HG03039 (cell line): Measurements from ENCODE around the gene GTSE1.
A peak's percentile ranks its signal among the peaks of the same experiment; 100 is the strongest.
"Not testable (repeated sequence)": the region's sequence is repeated elsewhere in the genome, so short reads cannot be mapped to it uniquely, and the experiment has no call there.

Experiments used
- ATAC-seq: cut with Tn5 transposase; IDR thresholded peaks from one replicate; pipeline ENCODE4 v1.9.1; 2021; ENCODE audit warnings: mild to moderate bottlenecking, moderate library complexity; ENCODE audit not compliant: unreplicated experiment

Gene GTSE1, protein sequence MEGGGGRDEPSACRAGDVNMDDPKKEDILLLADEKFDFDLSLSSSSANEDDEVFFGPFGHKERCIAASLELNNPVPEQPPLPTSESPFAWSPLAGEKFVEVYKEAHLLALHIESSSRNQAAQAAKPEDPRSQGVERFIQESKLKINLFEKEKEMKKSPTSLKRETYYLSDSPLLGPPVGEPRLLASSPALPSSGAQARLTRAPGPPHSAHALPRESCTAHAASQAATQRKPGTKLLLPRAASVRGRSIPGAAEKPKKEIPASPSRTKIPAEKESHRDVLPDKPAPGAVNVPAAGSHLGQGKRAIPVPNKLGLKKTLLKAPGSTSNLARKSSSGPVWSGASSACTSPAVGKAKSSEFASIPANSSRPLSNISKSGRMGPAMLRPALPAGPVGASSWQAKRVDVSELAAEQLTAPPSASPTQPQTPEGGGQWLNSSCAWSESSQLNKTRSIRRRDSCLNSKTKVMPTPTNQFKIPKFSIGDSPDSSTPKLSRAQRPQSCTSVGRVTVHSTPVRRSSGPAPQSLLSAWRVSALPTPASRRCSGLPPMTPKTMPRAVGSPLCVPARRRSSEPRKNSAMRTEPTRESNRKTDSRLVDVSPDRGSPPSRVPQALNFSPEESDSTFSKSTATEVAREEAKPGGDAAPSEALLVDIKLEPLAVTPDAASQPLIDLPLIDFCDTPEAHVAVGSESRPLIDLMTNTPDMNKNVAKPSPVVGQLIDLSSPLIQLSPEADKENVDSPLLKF

DNA sequence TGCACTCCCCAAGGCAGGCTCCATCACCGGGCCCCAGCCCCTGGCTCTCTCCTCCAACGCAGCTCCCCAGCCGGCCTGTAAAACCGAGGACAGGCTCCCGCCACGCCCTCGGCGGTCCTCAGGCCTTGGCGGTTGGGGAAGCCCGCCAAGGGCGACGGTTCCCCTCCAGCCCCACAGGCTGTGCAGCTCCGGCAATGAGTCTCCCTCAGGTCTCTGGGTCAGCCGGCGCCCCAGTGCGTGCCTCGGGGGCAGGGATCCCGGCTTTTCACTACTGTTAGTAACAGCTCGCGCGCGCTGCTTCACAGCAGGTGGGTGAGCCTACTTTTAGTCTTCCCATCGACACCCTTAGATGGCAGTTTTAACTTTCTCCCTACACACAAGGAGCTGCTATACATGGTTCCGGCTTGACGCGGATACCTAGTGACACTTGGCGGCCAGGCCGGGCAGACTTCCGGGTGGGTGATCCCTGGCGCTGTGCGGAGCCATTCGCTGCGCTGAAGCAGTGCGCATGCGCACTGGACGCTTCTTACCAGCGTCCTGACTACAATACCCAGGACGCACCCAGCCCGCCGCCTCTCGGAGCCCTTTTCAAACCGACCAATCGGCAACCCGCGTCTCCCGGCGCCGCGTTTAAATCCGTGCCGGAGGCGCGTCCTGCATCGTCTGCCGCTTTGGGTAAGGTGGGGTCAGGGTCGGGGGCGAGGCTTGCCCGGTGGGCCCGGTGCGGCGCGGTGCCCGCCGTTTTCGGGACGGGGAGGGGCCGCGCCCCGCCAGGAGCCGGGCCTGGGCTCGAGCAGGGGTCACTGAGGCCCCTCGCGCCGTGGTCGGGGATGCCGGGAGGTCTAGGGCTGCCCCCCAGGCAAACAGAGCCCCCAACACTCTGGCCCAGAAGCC lies at the start of gene GTSE1:
Gene GTSE1, plus strand, starts transcription at position 614 of the 894 bp plus-strand sequence. CDS start 531 bp downstream, outside the sequence.
- peak; percentile 85 for ATAC-seq

DNA sequence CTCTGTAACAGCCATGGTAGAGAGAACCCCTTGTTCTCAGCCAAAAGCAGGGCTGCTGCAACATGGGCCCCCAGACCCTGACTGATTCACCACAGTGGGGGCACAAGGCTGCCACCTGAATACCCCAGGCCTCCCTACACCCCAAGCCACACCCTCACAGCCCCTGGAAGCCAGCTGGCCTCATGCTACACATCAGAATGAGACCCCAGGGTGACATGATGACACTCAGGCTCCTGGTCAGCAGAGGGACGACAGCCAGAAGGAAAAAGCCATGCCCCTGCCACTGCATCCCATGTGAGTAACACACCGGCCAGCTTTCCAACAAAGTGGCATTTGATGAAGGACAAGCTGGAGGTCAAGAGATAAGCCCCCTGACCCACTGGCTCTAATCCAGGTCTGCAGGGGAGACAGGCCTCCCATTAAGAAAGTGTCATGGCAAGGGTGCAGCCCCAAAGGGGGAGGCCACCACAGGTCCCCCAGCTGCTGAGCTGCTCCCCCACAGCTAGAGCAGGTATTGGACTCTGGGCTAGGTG lies 49.2 kb upstream of the GTSE1 start:
- no peak for ATAC-seq

DNA sequence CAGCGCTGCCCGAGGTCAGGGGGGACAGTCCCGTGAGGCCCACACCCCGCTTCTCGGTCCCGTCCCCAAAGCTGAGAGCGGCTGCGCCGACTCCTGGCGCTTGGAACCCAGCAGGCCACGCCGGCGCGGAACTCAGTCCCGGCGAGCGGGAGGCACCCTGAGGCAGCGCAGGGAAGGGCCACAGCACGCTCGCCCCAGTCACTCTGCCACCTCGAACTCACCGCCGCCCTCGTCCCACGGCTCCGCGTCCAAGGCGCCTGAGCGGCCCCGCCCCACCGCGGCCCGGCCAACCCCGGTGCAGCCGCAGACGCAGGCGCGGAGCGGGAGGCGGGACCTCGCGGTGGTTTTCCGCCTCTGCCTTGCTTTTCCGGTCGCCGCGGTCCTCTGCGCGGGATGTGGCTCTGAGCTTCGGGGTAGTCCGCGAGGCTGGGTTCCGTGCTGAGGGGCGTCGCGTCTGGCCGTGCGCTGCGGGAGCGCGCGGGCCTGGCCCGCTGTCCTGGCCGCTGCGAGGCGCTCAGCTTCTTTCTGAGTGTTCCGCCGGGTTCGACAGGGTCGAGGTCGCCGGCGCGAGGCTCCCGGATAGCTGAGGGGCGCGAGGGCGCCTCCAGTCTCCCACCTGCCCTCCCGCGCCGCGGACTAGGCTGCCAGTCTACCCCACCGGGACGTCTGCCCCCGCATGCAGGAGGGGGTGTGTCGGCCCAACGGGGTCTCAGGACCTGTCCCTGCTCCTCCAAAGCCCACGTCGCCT lies 46.5 kb upstream of the GTSE1 start, which contains the start of gene CDPF1:
Gene CDPF1, minus strand, starts transcription at position 259 of the 748 bp plus-strand sequence. CDS start 2,009 bp downstream, outside the sequence.
- peak; percentile 74 for ATAC-seq

DNA sequence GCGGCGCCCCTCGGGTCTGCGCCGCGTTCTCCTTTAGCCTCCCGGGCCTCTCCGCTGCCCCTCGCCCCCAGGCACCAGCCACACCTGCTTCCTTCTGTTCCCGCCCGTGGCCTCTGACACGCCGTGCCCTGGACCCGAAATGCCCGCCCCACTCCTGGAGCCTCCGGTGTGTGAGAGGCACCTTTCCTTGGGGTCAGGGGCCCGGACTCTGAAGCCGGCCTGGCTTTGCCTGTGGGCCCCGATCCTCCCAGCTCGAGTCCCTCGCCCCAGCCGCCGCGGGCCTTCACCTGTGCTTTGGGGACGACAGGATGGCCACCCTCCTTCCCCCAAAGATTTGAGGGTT lies 45.9 kb upstream of the GTSE1 start:
- ATAC-seq: no peak

DNA sequence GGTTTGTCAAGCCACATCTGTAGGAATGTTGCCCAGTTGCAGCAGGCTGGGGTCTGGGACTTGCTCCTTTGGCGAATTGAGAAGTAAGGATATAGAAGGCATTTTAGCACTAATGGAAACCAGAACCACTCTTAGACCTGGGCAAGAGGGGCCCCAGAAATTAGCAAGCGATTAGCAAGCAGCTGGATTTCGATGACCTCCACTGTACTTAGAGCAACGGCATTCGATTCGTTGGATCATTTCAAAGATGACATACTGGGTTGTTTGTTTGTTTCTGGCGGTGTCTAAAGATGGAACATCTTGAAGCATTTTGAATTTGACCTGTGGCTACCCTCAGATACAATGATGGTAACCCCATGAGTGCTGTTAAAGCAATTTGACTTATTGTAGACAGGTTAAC lies 45.4 kb upstream of the GTSE1 start:
- ATAC-seq: no peak

DNA sequence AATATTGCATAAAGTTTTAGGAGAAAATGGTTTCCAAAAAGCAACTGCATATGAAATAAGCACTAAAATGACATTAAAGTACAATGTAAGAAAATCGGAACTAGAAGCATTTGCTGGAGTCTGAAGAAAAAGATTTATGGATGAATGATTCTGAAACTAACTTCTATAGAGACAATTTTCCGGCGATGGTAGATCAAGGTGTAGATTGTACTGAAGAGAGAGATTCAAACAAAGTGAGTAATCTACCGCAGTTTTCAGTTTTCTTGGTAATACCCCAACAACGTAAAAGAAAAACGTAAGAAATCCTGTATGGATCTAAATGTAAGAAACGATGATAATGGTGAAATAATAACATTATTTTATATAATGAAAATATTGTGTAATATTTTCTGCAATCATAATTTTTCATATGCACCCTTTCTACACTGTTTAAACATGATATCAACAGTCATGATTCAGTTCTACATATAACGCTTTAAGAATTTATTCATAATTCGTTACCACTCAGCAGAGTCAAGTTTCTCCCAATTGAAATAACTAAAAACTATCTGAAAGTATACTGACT lies 44.8 kb upstream of the GTSE1 start:
- no peak for ATAC-seq

DNA sequence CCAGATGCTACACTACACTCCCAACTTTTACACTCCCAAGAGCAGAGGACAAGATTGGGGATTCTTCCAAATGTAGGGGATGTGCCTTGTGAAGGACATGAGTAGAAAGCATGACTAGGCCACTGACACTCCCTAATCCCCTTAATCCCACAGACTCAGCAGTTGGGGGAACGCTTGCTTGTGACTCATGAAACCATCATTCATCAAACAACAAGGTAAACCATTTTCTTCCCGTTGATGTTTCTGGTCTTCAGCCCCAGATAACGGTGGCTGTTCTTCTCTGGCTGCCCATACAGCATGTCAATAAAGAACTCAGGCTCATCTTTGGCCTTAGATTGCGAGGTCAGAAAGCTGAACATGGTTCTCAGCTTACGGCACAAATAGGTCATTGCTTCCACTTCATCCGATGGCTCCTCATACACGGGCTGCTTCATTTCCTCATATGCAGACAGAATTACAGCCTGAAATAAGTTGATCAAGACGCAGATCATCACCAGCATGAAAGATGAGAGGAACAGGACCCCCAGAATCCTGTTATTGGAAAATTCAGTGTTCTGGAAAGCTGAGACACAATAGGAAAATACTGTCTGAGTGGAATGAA lies 40.2 kb upstream of the GTSE1 start:
- ATAC-seq: no peak

DNA sequence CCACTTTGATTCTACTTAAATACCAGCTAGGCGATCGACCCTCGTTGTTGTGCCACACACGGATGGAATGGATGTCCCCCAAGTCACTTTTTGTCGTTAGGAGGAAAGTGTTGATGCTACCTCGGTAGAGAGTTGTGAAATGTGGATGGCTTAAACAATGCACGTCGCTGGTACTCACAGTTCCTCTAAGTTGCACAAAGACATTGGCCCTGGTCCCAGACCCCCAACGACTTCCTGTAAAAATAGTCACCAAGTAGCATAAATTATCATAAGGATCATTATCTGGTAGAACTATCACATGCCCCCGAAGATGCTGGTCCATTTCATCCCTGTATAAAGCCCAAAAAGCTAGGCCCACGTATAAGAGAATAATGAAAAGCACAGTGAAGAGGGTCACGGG lies 37.3 kb upstream of the GTSE1 start:
- no peak for ATAC-seq

DNA sequence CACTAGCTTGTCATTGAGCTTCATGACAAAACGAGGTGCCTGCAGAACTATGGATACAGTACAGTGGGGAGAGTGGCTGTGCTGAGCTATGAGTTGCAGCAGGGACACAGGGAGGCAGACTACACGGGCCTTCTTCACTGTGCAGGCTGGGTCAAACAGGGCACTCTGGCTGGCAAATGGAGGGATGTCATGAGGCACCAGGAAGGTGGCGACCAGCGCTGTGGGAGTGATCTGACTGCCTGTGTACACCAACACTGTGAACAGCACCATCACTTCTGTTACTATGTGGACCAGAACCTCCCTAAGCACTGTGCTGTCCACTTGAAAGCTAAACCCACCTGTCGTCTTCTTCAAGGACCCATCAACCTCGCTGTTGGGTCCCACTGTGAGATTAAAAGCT lies 36.6 kb upstream of the GTSE1 start:
- ATAC-seq: no peak

DNA sequence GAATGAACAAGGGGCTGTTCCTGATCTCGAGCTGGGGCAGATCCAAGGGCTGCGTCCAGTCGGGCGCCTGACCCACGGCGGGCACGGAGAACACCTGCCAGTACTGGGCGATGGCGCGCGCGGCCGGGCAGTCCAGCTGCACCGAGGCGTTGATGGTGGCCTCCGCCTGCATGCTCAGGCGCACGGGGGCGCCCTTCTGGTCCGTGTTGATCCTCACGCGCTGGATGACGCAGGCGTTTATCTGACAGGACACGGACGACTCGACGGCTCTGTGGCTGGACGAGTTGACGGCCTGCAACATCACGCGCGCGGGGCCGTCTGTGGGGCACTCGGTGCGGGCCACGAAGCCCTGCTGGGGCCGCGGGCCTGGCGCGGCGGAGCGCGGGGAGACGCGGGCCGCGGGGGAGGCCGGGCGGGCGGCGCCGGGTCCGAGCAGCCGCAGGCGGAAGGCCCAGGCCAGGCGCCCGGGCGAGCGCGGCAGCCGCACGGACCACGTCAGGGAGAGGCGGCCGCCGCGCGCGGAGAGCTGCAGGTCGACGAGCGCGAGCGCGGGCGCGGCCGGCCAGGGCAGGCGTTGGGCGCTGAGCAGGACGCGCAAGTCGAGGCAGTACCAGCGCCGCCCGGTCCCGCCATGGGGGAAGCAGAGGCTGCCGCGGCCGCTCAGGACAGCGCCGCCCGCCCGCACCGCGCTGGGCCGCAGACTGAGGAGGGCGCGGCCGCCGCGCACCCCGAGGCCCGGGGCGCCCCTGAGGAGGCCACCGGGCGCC lies 34.0 kb upstream of the GTSE1 start:
- no peak for ATAC-seq

DNA sequence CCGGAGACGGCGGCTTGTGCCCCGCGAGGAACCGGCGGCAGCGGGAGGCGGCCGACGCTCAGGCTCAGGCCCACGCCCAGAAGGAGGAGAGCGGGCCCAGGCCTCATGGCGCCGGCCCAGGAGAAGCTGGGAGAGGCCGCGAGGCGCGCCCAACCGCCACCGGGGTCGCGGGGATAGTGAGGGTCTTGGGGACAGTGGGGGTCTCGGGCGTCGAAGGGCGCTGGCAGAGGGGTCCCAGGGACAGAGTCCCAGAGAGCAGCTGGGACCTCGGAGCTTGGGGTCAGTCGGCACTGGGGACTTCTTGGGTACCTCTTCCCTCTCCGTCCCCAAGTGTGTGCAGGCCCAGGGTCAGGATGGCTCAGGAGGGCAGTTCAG lies 33.5 kb upstream of the GTSE1 start, which contains the start of gene PKDREJ:
Gene PKDREJ, minus strand, starts transcription at position 128 of the 375 bp plus-strand sequence. Its CDS starts 21 bp downstream, at position 107.
- ATAC-seq: no peak

DNA sequence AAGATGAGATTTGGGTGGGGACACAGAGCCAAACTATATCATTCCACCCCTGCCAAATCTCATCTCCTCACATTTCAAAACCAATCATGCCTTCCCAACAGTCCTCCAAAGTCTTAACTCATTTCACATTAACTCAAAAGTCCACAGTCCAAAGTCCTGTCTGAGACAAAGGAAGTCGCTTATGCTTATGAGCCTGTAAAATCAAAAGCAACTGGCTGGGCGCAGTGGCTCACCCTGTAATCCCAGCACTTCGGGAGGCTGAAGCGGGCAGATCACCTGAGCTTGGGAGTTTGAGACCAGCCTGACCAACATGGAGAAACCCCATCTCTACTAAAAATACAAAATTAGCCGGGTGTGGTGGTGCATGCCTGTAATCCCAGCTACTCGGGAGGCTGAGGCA lies 32.1 kb upstream of the GTSE1 start:
- ATAC-seq: not testable (repeated sequence)

DNA sequence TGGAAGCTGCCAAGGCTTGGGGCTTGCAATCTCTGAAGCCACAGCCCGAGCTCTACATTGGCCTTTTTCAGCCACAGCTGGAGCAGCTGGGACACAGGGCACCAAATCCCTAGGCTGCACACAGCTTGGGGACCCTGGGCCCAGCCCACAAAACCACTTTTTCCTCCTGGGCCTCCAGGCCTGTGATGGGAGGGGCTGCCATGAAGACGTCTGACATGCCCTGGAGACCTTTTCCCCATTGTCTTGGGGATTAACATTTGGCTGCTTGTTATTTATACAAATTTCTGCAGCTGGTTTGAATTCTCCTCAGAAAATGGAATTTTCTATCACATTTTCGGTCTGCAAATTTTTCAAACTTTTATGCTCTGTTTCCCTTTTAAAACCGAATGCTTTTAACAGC lies 31.0 kb upstream of the GTSE1 start:
- ATAC-seq: not testable (repeated sequence)

DNA sequence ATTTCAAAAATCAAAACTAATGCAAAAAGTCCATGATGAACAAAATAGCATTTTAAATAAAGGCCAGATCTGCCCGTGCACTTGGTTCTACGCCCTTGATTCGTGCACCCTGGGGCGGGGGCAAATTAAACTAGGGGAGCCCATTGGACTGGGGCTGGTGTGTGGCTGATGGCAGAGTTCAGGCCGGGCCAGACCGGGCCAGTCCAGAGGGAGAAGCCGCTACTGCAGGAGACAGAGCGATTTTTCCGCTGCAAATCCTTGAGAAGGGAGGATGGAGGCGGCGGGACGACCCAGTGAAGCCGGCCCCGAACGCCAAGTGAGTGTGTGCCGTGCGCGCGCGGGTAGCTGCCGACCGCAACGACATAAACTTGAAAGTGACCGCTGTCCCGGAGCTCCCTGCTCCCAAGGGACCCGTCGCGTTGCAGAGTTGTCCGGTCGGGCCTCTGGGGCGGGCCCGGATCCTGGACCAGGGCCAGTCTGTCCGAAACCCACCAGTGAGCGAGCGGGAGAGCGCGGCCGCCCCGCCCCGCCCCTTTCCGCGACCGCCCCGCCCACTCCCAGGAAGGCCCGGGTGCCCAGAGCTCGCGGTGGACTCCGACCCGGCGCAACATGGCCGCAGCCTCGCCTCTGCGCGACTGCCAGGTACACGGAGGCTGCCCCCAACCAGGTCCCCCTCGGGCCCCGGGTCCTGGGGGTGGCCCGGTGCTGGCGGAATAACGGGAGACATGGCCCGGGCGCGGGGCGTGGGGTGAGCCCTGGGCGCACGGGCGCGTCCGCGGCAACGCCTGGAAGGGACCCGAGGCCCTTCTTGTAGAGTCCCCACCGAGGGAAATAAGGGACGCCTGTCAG lies 29.0 kb upstream of the GTSE1 start, which contains the start of gene TTC38:
Gene TTC38, plus strand, starts transcription at position 578 of the 849 bp plus-strand sequence. Its CDS starts 32 bp downstream, at position 610.
- peak; percentile 51 for ATAC-seq

DNA sequence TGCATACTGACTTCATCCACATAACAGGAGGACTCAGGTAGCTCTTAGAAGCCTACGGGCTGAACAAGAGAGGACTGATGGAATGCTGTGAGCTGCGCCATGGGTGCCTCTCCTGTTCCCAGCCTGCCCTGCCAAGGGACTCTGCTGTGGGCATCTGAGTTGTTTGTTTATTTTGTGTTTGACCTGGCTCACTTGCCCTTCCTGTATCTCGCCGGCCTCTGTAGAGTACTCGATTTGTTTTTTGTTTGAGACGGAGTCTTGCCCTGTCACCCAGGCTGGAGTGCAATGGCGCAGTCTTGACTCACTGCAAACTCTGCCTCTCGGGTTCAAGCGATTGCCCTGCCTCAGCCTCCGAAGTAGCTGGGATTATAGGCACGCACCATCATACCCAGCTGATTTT lies 27.1 kb upstream of the GTSE1 start:
- no peak for ATAC-seq

DNA sequence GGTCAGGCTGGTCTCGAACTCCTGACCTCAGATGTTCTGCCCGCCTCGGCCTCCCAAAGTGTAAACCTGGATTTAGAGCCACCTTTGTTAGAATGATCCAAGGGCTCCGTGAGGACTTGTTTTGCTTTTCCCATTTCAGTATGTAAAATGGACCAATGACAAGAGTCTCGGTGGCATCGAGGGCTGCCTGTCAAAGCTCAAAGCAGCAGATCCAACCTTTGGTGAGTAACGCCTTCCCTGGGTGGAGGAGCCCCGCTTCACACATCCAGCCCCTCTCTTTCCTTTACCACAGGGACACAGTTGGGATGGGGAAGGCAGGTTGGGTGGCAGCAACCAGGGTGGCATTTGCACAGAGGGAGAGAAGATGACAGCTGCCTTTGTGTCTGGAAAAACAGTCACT lies 24.5 kb upstream of the GTSE1 start:
- no peak for ATAC-seq

DNA sequence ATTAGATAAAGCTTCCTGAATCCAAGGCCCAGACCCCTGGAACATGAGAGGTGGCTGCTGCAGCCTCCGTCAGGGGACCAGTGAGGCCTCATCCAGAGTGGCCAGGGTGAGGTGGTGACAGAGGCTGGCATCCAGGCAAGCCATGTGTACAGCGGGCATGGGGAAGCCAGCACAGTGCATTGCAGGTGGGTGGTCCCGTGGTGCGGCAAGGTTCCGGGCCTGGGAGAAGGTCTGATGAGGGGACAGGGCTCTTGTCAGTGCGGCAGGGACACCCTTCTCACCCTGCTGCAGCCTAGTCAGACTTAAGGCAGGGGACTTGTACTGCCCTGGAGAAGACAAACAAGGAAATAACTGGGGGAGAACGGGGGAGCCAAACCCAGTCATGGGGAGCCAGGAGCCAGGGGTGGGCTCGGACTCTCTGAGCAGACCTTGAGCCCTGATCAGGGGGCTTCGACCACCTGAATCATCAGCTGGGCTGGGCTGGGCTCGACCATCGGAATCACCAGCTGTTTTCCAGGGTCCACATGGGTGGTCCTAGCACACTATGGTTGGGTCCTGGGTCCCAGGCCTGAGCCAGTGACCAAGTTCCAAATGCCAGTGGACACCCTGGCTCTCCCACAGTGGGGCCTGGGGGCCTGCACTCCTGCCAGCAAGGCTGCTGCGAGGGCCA lies 23.8 kb upstream of the GTSE1 start:
- no peak for ATAC-seq
